Panc1 (cell line): ENCODE data around the gene ITPKC. TPM values are rescaled to one million over a fixed set of nuclear protein-coding genes. Genes with fewer than 3 reads are reported as not detected.

Source experiments
- ATAC-seq: fragments of 200-7000 bp; cut with Tn5 transposase; 2 replicates; pipeline ENCODE4 v1.9.1; 2020; ENCODE audit warnings: mild to moderate bottlenecking, moderate library complexity
- BruUV-seq: library from RNA; stranded (reverse); fragments of 400-500 nt; replicated peaks from 2 replicates; lab custom pipeline; 2021; lab: Mats Ljungman, UMichigan
- CTCF ChIA-PET: fragments of 300-600 bp; sonication (Branson Sonifier 250); formaldehyde crosslinking; loops from one replicate; lab custom pipeline; 2022; ENCODE audit warnings: antibody characterized with exemption; lab: Charles Lee
- POLR2A ChIA-PET: fragments of 300-600 bp; sonication (Branson Sonifier 250); formaldehyde crosslinking; loops from one replicate; lab custom pipeline; 2022; ENCODE audit warnings: antibody characterized with exemption; lab: Charles Lee
- DNase-seq: peaks from one replicate; pipeline ENCODE4 v3.0.0-alpha.2; 2010; ENCODE audit warnings: low read depth, low spot score
- H3K27ac ChIP-seq: 2 replicates; pipeline ENCODE4 v1.5.1; 2011; ENCODE audit warnings: mild to moderate bottlenecking, low read length, inconsistent platforms
- H3K27me3 ChIP-seq: fragments of 200-500 bp; sonication (Bioruptor generic); 2 replicates; pipeline ENCODE4 v1.6.0; 2014; ENCODE audit warnings: low read length, inconsistent platforms; ENCODE audit not compliant: control insufficient read depth, insufficient read depth
- H3K36me3 ChIP-seq: fragments of 200-500 bp; sonication (Bioruptor generic); 2 replicates; pipeline ENCODE4 v1.5.1; 2014; ENCODE audit warnings: inconsistent platforms, mild to moderate bottlenecking, low read length, moderate library complexity; ENCODE audit not compliant: control insufficient read depth, insufficient read depth
- H3K4me1 ChIP-seq: 2 replicates; pipeline ENCODE4 v1.5.1; 2011; ENCODE audit warnings: inconsistent platforms, mild to moderate bottlenecking, low read length, moderate library complexity; ENCODE audit not compliant: control insufficient read depth, insufficient read depth
- H3K4me3 ChIP-seq, 2 experiments: 2 replicates each; pipeline ENCODE4 v1.5.1; 2011 to 2012; ENCODE audit warnings: low read depth in 2 of 2, low read length in 2 of 2, mild to moderate bottlenecking in 2 of 2, inconsistent platforms in 1 of 2, moderate library complexity in 1 of 2
- H3K9me3 ChIP-seq: fragments of 200-500 bp; sonication (Bioruptor generic); 2 replicates; pipeline ENCODE4 v1.5.1; 2014; ENCODE audit warnings: low read depth, mild to moderate bottlenecking, inconsistent platforms, low read length, moderate library complexity; ENCODE audit not compliant: control insufficient read depth, insufficient read depth
- POLR2AphosphoS5 ChIP-seq: IDR thresholded peaks from 2 replicates; pipeline ENCODE4 v1.6.1; 2012; ENCODE audit warnings: mild to moderate bottlenecking, low read depth, low read length, moderate library complexity
- SIN3A ChIP-seq: IDR thresholded peaks from 2 replicates; pipeline ENCODE4 v1.6.1; 2012; ENCODE audit warnings: low read depth, mild to moderate bottlenecking, low read length, moderate library complexity, borderline replicate concordance; ENCODE audit not compliant: insufficient read depth
- TCF7L2 ChIP-seq: IDR thresholded peaks from 2 replicates; pipeline ENCODE4 v1.6.1; 2011; ENCODE audit warnings: mild to moderate bottlenecking, low read depth, low read length, inconsistent platforms
- in situ Hi-C: cut with HindIII; loops from 2 replicates; pipeline ENCODE4 v1.10.0; 2016; ENCODE audit warnings: low sequenced_read_pairs, low pct_unique_long_range_greater_than_20kb
- intact Hi-C: fragments of 100-400 bp; cut with micrococcal nuclease; formaldehyde crosslinking; loops from one replicate; pipeline ENCODE4 v1.10.0; 2022; ENCODE audit not compliant: unreplicated experiment
- total RNA-seq: library from RNA; stranded (reverse); gene quantifications from one replicate; pipeline ENCODE4 v1.2.1, GENCODE V29; 2021; ENCODE audit not compliant: unreplicated experiment
- TF ChIP-seq, protein P1 (sequence below), 2 experiments: IDR thresholded peaks; 2 replicates each; pipeline ENCODE4 v1.6.1; 2011 to 2012; ENCODE audit warnings: low read depth in 2 of 2, control low read depth in 1 of 2, low read length in 1 of 2, mild to moderate bottlenecking in 1 of 2, moderate library complexity in 1 of 2; ENCODE audit not compliant: insufficient read depth in 1 of 2
- TF ChIP-seq, protein P2 (sequence below): fragments of 450-650 bp; IDR thresholded peaks from 2 replicates; pipeline ENCODE4 v1.5.1; 2017; ENCODE audit warnings: mild to moderate bottlenecking

ITPKC gene
- total RNA-seq, 1 experiment from 2014 or later: 7.2 TPM

DNA sequence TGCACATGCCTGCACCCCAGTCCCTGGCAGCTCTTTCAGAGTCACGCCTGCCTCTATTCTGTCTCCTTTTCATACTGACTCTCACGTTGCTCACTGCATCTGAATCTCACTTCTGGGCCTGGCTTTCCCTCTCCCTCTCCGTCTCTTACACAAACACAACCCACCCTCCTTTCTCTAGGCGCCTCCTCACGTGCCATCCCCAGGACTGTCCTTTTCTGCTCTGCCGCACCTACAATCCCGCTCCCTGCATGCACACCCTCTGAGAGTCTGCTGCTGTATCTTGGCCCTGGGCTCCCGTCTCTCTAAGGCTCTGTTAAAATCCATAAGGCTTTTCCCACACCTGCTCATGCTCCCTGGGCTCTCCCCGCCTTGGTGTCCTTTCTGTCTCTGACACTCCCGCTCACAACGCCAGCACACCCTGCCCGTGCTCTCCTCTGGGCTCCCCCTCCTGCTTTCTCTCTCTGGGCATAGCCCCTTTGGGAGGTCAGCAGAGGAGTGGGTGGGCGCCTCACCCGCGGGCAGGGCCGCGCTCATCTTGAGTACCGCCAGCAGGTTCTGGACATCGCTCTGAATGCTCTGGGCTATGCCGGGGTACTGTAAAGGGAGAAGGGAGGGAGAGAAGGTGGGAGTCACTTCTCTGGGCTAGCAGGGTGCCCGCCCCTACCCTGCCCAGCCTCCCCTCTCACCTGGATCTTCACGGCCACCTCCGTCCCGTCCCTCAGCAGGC is 13.7 kb upstream of the ITPKC start:
- no peak overlapping the region for H3K27ac ChIP-seq
- intact Hi-C loops (no loop called here), in situ Hi-C loops (no loop called here)
- BruUV-seq: no TSS peak
- no peaks in the 10 kb centered on the region for H3K9me3 ChIP-seq
- H3K4me1 ChIP-seq: no peaks in the 10 kb centered on the region
- TF ChIP-seq TCF7L2 (no peak), POLR2AphosphoS5 (no peak), SIN3A (no peak)
- TF ChIP-seq, protein P1, sequence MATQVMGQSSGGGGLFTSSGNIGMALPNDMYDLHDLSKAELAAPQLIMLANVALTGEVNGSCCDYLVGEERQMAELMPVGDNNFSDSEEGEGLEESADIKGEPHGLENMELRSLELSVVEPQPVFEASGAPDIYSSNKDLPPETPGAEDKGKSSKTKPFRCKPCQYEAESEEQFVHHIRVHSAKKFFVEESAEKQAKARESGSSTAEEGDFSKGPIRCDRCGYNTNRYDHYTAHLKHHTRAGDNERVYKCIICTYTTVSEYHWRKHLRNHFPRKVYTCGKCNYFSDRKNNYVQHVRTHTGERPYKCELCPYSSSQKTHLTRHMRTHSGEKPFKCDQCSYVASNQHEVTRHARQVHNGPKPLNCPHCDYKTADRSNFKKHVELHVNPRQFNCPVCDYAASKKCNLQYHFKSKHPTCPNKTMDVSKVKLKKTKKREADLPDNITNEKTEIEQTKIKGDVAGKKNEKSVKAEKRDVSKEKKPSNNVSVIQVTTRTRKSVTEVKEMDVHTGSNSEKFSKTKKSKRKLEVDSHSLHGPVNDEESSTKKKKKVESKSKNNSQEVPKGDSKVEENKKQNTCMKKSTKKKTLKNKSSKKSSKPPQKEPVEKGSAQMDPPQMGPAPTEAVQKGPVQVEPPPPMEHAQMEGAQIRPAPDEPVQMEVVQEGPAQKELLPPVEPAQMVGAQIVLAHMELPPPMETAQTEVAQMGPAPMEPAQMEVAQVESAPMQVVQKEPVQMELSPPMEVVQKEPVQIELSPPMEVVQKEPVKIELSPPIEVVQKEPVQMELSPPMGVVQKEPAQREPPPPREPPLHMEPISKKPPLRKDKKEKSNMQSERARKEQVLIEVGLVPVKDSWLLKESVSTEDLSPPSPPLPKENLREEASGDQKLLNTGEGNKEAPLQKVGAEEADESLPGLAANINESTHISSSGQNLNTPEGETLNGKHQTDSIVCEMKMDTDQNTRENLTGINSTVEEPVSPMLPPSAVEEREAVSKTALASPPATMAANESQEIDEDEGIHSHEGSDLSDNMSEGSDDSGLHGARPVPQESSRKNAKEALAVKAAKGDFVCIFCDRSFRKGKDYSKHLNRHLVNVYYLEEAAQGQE (IDR thresholded peaks at IDR 0.05; ENCODE audit: insufficient read depth in 1 of 2, low read depth in 2 of 2, low read length in 1 of 2): no peak
- TF ChIP-seq, protein P2, sequence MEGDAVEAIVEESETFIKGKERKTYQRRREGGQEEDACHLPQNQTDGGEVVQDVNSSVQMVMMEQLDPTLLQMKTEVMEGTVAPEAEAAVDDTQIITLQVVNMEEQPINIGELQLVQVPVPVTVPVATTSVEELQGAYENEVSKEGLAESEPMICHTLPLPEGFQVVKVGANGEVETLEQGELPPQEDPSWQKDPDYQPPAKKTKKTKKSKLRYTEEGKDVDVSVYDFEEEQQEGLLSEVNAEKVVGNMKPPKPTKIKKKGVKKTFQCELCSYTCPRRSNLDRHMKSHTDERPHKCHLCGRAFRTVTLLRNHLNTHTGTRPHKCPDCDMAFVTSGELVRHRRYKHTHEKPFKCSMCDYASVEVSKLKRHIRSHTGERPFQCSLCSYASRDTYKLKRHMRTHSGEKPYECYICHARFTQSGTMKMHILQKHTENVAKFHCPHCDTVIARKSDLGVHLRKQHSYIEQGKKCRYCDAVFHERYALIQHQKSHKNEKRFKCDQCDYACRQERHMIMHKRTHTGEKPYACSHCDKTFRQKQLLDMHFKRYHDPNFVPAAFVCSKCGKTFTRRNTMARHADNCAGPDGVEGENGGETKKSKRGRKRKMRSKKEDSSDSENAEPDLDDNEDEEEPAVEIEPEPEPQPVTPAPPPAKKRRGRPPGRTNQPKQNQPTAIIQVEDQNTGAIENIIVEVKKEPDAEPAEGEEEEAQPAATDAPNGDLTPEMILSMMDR: no peak
- POLR2A ChIA-PET: no interaction called here
- ATAC-seq: no peak
- no peaks in the 10 kb centered on the region for H3K36me3 ChIP-seq
- DNase-seq: no peak
- H3K27me3 ChIP-seq: no peaks in the 10 kb centered on the region
- CTCF ChIA-PET: interaction anchor here (0.6 kb wide), 1 partner anchor 75 kb away, joined by 3 read pairs; the partner anchor contains the start of gene RAB4B
- no peak overlapping the region for H3K4me3 ChIP-seq

DNA sequence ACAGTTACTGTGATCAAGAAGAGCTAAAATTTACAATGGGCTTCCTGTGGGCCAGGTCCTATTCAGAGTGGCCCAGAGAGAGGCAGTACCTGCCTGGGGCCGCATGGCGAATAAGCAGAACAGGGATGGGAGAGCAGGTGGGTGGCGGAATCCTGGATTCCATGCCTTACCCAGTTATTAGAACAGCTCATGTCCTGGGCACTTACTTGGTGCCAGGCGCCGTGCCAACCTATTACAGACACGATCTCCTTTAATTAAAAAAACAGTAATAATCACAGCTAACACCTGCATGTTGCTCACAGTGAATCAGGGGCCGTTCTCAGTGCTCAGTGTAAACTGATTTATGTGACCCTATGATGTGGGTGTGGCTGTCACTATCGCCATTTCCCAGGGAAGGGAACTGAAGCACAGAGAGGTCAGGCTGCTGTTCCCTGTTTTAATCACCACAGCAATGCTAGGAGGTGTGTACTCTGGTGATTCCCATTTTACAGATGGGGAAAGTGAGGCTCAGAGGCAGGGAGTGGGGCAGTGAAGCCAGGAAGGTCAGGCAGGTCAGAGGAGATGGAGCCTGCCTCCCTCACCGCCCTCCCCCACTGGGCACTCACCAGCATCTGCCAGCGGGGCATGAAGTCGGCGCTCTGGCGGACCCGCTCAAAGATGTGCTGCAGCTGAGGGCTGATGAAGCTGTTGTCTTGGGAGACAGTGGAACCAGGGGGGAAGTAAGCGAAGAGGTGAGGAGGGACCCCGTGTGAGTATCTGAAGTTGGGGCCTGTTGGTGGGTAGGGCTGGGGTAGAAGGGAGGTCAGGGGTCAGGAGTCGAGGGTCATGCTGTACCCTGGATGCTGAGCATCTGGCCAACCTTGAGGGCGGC is 12.2 kb upstream of the ITPKC start:
- in situ Hi-C loops (no loop called here), intact Hi-C loops (no loop called here)
- POLR2A ChIA-PET: no interaction called here
- BruUV-seq: no TSS peak
- Histone ChIP-seq H3K9me3 (no peaks in the 10 kb centered on the region), H3K27me3 (no peaks in the 10 kb centered on the region), H3K27ac (no peak overlapping the region), H3K4me3 (no peak overlapping the region), H3K36me3 (no peaks in the 10 kb centered on the region), H3K4me1 (no peaks in the 10 kb centered on the region)
- CTCF ChIA-PET: no interaction called here
- DNase-seq: no peak
- no peak for TF ChIP-seq TCF7L2
- ATAC-seq: no peak

DNA sequence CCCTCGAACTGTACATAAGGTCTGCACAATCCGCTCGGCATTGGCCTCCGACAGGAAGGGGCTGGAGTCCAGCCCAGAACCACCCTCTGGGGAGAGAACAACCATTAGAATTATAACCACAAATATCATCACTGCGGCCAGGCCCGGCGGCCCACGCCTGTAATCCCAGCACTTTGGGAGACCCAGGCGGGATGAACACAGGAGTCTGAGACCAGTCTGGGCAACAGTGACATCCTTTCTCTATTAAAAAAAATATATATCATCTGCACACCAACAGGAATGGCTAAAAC is 11.6 kb upstream of the ITPKC start:
- BruUV-seq: no TSS peak
- CTCF ChIA-PET: no interaction called here
- H3K27me3 ChIP-seq: no peaks in the 10 kb centered on the region
- intact Hi-C loops (no loop called here), in situ Hi-C loops (no loop called here)
- no peak for DNase-seq
- no peak overlapping the region for H3K27ac ChIP-seq
- TF ChIP-seq, protein P2: no peak
- TF ChIP-seq SIN3A (no peak), TCF7L2 (no peak), POLR2AphosphoS5 (no peak)
- TF ChIP-seq, protein P1 (IDR thresholded peaks at IDR 0.05; ENCODE audit: insufficient read depth in 1 of 2, low read depth in 2 of 2, low read length in 1 of 2): no peak
- H3K4me1 ChIP-seq: no peaks in the 10 kb centered on the region
- H3K4me3 ChIP-seq: no peak overlapping the region
- ATAC-seq: no peak
- POLR2A ChIA-PET: no interaction called here
- H3K9me3 ChIP-seq: no peaks in the 10 kb centered on the region
- no peaks in the 10 kb centered on the region for H3K36me3 ChIP-seq
